ENCODE data around the gene CD55. TPM values are rescaled to one million over a fixed set of nuclear protein-coding genes. Genes with fewer than 3 reads are reported as not detected.

CD55 gene
- total and polyA plus RNA-seq, 2 of the 13 experiments (the other 11 are each of a cell fraction or from before 2014, with no cell fraction given), result 6.0 to 56.0 TPM

DNA sequence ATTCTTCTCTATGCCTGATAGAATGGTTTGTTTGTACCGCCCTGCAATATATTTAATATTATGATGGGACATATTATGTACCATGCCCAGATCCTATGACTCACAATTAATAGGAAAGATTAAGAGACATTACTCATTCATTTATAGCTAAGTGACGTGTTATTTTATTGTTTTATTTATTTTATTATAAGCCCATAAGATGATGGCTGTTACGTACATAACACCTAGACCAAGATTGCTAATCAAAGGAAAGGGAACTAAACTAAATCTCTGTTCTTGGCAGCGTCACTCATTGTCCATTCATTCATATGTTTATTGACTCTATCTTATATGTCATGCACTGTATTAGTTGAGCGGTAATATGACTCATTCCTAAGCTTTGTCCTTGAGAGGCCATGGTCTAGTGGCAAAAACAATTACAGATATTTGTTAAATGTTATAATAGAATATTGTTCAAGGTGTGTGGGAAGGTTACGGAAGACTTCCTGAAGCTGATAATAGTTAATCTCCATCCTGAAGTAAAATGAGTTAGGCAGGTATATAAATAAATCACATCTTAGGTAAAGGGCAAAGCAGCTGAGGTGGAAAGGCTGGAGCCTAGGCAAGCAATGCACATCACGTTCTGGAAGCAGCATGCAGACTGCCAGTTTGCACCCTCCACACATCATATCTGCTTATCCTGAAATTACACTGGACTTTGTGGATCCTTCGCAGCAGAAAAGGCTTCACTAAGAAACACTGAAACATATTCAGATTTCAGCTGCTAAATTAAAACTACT lies 16.6 kb upstream of the CD55 start (continued):
- TF ChIP-seq, protein P1, sequence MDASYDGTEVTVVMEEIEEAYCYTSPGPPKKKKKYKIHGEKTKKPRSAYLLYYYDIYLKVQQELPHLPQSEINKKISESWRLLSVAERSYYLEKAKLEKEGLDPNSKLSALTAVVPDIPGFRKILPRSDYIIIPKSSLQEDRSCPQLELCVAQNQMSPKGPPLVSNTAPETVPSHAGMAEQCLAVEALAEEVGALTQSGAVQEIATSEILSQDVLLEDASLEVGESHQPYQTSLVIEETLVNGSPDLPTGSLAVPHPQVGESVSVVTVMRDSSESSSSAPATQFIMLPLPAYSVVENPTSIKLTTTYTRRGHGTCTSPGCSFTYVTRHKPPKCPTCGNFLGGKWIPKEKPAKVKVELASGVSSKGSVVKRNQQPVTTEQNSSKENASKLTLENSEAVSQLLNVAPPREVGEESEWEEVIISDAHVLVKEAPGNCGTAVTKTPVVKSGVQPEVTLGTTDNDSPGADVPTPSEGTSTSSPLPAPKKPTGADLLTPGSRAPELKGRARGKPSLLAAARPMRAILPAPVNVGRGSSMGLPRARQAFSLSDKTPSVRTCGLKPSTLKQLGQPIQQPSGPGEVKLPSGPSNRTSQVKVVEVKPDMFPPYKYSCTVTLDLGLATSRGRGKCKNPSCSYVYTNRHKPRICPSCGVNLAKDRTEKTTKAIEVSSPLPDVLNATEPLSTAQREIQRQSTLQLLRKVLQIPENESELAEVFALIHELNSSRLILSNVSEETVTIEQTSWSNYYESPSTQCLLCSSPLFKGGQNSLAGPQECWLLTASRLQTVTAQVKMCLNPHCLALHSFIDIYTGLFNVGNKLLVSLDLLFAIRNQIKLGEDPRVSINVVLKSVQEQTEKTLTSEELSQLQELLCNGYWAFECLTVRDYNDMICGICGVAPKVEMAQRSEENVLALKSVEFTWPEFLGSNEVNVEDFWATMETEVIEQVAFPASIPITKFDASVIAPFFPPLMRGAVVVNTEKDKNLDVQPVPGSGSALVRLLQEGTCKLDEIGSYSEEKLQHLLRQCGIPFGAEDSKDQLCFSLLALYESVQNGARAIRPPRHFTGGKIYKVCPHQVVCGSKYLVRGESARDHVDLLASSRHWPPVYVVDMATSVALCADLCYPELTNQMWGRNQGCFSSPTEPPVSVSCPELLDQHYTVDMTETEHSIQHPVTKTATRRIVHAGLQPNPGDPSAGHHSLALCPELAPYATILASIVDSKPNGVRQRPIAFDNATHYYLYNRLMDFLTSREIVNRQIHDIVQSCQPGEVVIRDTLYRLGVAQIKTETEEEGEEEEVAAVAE (CRISPR knock-in tag; IDR thresholded peaks at IDR 0.05; ENCODE audit: borderline replicate concordance), result no peak
- peak; percentile 62; the same call in 1 of the 2 replicates for TF ChIP-seq FOSL2 (CRISPR knock-in tag; IDR thresholded peaks at IDR 0.05)
- TF ChIP-seq, protein P2, sequence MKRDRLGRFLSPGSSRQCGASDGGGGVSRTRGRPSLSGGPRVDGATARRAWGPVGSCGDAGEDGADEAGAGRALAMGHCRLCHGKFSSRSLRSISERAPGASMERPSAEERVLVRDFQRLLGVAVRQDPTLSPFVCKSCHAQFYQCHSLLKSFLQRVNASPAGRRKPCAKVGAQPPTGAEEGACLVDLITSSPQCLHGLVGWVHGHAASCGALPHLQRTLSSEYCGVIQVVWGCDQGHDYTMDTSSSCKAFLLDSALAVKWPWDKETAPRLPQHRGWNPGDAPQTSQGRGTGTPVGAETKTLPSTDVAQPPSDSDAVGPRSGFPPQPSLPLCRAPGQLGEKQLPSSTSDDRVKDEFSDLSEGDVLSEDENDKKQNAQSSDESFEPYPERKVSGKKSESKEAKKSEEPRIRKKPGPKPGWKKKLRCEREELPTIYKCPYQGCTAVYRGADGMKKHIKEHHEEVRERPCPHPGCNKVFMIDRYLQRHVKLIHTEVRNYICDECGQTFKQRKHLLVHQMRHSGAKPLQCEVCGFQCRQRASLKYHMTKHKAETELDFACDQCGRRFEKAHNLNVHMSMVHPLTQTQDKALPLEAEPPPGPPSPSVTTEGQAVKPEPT (CRISPR knock-in tag; IDR thresholded peaks at IDR 0.05; ENCODE audit: low read depth), result no peak
- TF ChIP-seq SOX6 (IDR thresholded peaks at IDR 0.05), result no peak
- peak; percentile 52; the same call in 1 of the 2 replicates for TF ChIP-seq SOX6 (CRISPR knock-in tag; IDR thresholded peaks at IDR 0.05)
- peak; percentile 90 for TF ChIP-seq SOX5 (CRISPR knock-in tag; IDR thresholded peaks at IDR 0.05; ENCODE audit: borderline replicate concordance)
- TF ChIP-seq CEBPB (IDR thresholded peaks at IDR 0.05; ENCODE audit: borderline replicate concordance, low read depth, low read length), result no peak
- TF ChIP-seq ATAD3A (CRISPR knock-in tag; IDR thresholded peaks at IDR 0.05), result no peak
- TF ChIP-seq EZH2 (conservative IDR thresholded peaks at IDR 0.05; ENCODE audit: low read depth, low read length), result no peak
- no peak for TF ChIP-seq ZMAT3 (CRISPR knock-in tag; conservative IDR thresholded peaks at IDR 0.05)
- TF ChIP-seq, protein P3, sequence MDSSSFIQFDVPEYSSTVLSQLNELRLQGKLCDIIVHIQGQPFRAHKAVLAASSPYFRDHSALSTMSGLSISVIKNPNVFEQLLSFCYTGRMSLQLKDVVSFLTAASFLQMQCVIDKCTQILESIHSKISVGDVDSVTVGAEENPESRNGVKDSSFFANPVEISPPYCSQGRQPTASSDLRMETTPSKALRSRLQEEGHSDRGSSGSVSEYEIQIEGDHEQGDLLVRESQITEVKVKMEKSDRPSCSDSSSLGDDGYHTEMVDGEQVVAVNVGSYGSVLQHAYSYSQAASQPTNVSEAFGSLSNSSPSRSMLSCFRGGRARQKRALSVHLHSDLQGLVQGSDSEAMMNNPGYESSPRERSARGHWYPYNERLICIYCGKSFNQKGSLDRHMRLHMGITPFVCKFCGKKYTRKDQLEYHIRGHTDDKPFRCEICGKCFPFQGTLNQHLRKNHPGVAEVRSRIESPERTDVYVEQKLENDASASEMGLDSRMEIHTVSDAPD (CRISPR knock-in tag; IDR thresholded peaks at IDR 0.05), result no peak
- TF ChIP-seq TBX3 (IDR thresholded peaks at IDR 0.05; ENCODE audit: borderline replicate concordance), result peak; percentile 18; the same call in 1 of the 2 replicates
- TF ChIP-seq GATAD2A (CRISPR knock-in tag; IDR thresholded peaks at IDR 0.05), result 0 out of 2 replicates have a peak, but pooled peaks have one; percentile 42
- no peak for TF ChIP-seq SP140L (CRISPR knock-in tag; IDR thresholded peaks at IDR 0.05; ENCODE audit: borderline replicate concordance)
- TF ChIP-seq SOX13 (IDR thresholded peaks at IDR 0.05), result no peak
- TF ChIP-seq SOX13 (CRISPR knock-in tag; conservative IDR thresholded peaks at IDR 0.05 in 1 of 2, IDR thresholded peaks at IDR 0.05 in 1 of 2), result peak in 1 of 2 experiments; percentile 94; a peak in 2 of 4 replicates
- TF ChIP-seq, protein P4, sequence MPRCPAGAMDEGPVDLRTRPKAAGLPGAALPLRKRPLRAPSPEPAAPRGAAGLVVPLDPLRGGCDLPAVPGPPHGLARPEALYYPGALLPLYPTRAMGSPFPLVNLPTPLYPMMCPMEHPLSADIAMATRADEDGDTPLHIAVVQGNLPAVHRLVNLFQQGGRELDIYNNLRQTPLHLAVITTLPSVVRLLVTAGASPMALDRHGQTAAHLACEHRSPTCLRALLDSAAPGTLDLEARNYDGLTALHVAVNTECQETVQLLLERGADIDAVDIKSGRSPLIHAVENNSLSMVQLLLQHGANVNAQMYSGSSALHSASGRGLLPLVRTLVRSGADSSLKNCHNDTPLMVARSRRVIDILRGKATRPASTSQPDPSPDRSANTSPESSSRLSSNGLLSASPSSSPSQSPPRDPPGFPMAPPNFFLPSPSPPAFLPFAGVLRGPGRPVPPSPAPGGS (CRISPR knock-in tag; IDR thresholded peaks at IDR 0.05), result no peak
- peak; percentile 13; the same call in 1 of the 2 replicates for TF ChIP-seq RARA (CRISPR knock-in tag; IDR thresholded peaks at IDR 0.05)
- TF ChIP-seq ARID2 (CRISPR knock-in tag; IDR thresholded peaks at IDR 0.05; ENCODE audit: borderline replicate concordance), result no peak
- no peak for TF ChIP-seq CBX2 (IDR thresholded peaks at IDR 0.05; ENCODE audit: low read depth, low read length)
- no peak for TF ChIP-seq CBX2 (CRISPR knock-in tag; IDR thresholded peaks at IDR 0.05; ENCODE audit: low read depth)
- no peak for TF ChIP-seq KLF9 (CRISPR knock-in tag; IDR thresholded peaks at IDR 0.05; ENCODE audit: low read depth)
- TF ChIP-seq ZFP36L2 (CRISPR knock-in tag; IDR thresholded peaks at IDR 0.05), result no peak
